K562 (cell line): ENCODE data around the gene BDKRB2. TPM values are rescaled to one million over a fixed set of nuclear protein-coding genes. Genes with fewer than 3 reads are reported as not detected.

Experiments used
- ATAC-seq: fragments of 200-7000 bp; cut with Tn5 transposase; 3 replicates; pipeline ENCODE4 v1.9.1; 2020; ENCODE audit warnings: moderate library complexity
- BruUV-seq: library from RNA; stranded (reverse); fragments of 400-500 nt; replicated peaks from 2 replicates; lab custom pipeline; 2021; lab: Mats Ljungman, UMichigan
- CTCF ChIA-PET: fragments of 300-600 bp; formaldehyde crosslinking; extraction: SDS; loops from one replicate; lab custom pipeline; 2021; ENCODE audit warnings: low intra/inter-chr PET ratio; lab: Yijun Ruan, JAX
- POLR2A ChIA-PET: fragments of 300-600, 350-650 bp; sonication (Branson Sonifier 250); formaldehyde crosslinking; extraction: SDS; loops from one replicate; lab custom pipeline; 2021; ENCODE audit warnings: antibody characterized with exemption, inconsistent platforms; lab: Yijun Ruan, JAX
- DNase-seq, 4 experiments: peaks; one replicate each; pipeline versions ENCODE4 v3.0.0 to v3.0.0-alpha.2; 2011 to 2018; ENCODE audit warnings: low spot score in 3 of 4, mixed read lengths in 3 of 4; ENCODE audit errors: extremely low read depth in 1 of 4
- FAIRE-seq: peaks from 2 replicates; lab custom pipeline; 2011; peaks lifted over from hg19 to GRCh38; lab: Jason Lieb, UNC
- H2AFZ ChIP-seq: 2 replicates; pipeline ENCODE4 v1.6.0; 2011; ENCODE audit warnings: low read depth, low read length, control low read depth, inconsistent platforms
- H3K27ac ChIP-seq: fragments of 200-600 bp; 3 replicates; pipeline ENCODE4 v1.8.0; 2011; ENCODE audit warnings: low read depth, mild to moderate bottlenecking, control low read depth, inconsistent platforms, low read length, moderate library complexity, mixed read lengths; ENCODE audit errors: extremely low read depth
- H3K27me3 ChIP-seq, 2 experiments: fragments of 300-600 bp in 1 of 2; 2 replicates in 1 of 2; 3 replicates in 1 of 2; pipeline versions ENCODE4 v1.6.0 to v1.8.0; 2011; ENCODE audit warnings: inconsistent platforms in 2 of 2, low read length in 2 of 2, mild to moderate bottlenecking in 1 of 2, mixed read lengths in 1 of 2, moderate library complexity in 1 of 2; ENCODE audit not compliant: control insufficient read depth in 2 of 2, insufficient read depth in 2 of 2
- H3K36me3 ChIP-seq: fragments of 300-600 bp; 3 replicates; pipeline ENCODE4 v1.8.0; 2011; ENCODE audit warnings: mild to moderate bottlenecking, low read length, inconsistent platforms; ENCODE audit not compliant: control insufficient read depth, insufficient read depth
- H3K4me1 ChIP-seq, 2 experiments: fragments of 200-600 bp in 1 of 2; replicated peaks in 1 of 2; 2 replicates in 1 of 2; 3 replicates in 1 of 2; pipeline versions ENCODE4 v1.5.1 to v1.8.0; 2011; ENCODE audit warnings: inconsistent platforms in 2 of 2, low read length in 2 of 2, mild to moderate bottlenecking in 1 of 2, mixed read lengths in 1 of 2, moderate library complexity in 1 of 2; ENCODE audit not compliant: control insufficient read depth in 2 of 2, insufficient read depth in 2 of 2
- H3K4me2 ChIP-seq: 2 replicates; pipeline ENCODE4 v1.6.1; 2011; ENCODE audit warnings: low read length, control low read depth, inconsistent platforms, mixed read lengths; ENCODE audit not compliant: insufficient read depth
- H3K4me3 ChIP-seq: fragments of 200-600 bp; sonication (generic), shearing (Covaris generic); 2 replicates; pipeline ENCODE4 v1.5.1; 2016; ENCODE audit warnings: control low read depth, inconsistent platforms
- H3K79me2 ChIP-seq: fragments of 200-600 bp; 3 replicates; pipeline ENCODE4 v1.8.0; 2011; ENCODE audit warnings: low read length, inconsistent platforms; ENCODE audit not compliant: control insufficient read depth, insufficient read depth
- H3K9ac ChIP-seq, 2 experiments: 2 replicates each; pipeline versions ENCODE4 v1.6.0 to v1.6.1; 2011; ENCODE audit warnings: low read depth in 2 of 2, low read length in 2 of 2, control low read depth in 1 of 2, inconsistent platforms in 1 of 2, mild to moderate bottlenecking in 1 of 2, mixed read lengths in 1 of 2; ENCODE audit not compliant: insufficient read depth in 1 of 2
- H3K9me1 ChIP-seq: one replicate; pipeline ENCODE4 v1.6.0; 2011; ENCODE audit warnings: inconsistent platforms, mild to moderate bottlenecking, low read length, moderate library complexity; ENCODE audit not compliant: control insufficient read depth, insufficient read depth
- H3K9me3 ChIP-seq: replicated peaks from 2 replicates; pipeline ENCODE4 v1.5.1; 2011; ENCODE audit warnings: low read depth, low read length, inconsistent platforms; ENCODE audit not compliant: control insufficient read depth, insufficient read depth
- H4K20me1 ChIP-seq: replicated peaks from 2 replicates; pipeline ENCODE4 v1.6.1; 2011; ENCODE audit warnings: low read length, inconsistent platforms, mixed read lengths; ENCODE audit not compliant: control insufficient read depth, insufficient read depth
- CBX1 ChIP-seq: sonication (generic); IDR thresholded peaks from 2 replicates; pipeline ENCODE4 v1.6.1; 2016; ENCODE audit warnings: antibody characterized with exemption, low read depth, mild to moderate bottlenecking
- CHD2 ChIP-seq: IDR thresholded peaks from 2 replicates; pipeline ENCODE4 v1.6.1; 2011; ENCODE audit warnings: low read depth, low read length
- FOSL1 ChIP-seq: fragments of 200-800 bp; sonication (Bioruptor generic); conservative IDR thresholded peaks from 2 replicates; pipeline ENCODE4 v1.6.1; 2016; ENCODE audit warnings: missing genetic modification characterization, missing compliant biosample characterization
- PTBP1 ChIP-seq: fragments of 200-400 bp; formaldehyde crosslinking; IDR thresholded peaks from 2 replicates; pipeline ENCODE4 v1.6.1; 2017; ENCODE audit warnings: low read depth, low read length
- RB1 ChIP-seq: fragments of 450-650 bp; IDR thresholded peaks from 2 replicates; pipeline ENCODE4 v1.6.1; 2017; ENCODE audit warnings: low read depth, mild to moderate bottlenecking
- SMAD2 ChIP-seq: fragments of 150-350 bp; IDR thresholded peaks from 2 replicates; pipeline ENCODE4 v1.6.1; 2014; ENCODE audit warnings: low read depth, mild to moderate bottlenecking, low read length
- TCF7 ChIP-seq: sonication (generic); IDR thresholded peaks from 2 replicates; pipeline ENCODE4 v1.6.1; 2016; ENCODE audit warnings: antibody characterized with exemption, borderline replicate concordance
- ZNF197 ChIP-seq: fragments of 200-800 bp; sonication (Bioruptor generic); IDR thresholded peaks from 2 replicates; pipeline ENCODE4 v1.6.1; 2016; ENCODE audit warnings: low read depth, missing genetic modification characterization, missing compliant biosample characterization
- ZNF212 ChIP-seq: fragments of 450-650 bp; formaldehyde crosslinking; IDR thresholded peaks from 2 replicates; pipeline ENCODE4 v1.4.0; 2020; ENCODE audit warnings: mild to moderate bottlenecking
- ZNF384 ChIP-seq: IDR thresholded peaks from 2 replicates; pipeline ENCODE4 v1.6.1; 2012; ENCODE audit warnings: low read depth, low read length, improper control_type of control experiment
- ZNF778 ChIP-seq: fragments of 450-650 bp; formaldehyde crosslinking; IDR thresholded peaks from 2 replicates; pipeline ENCODE4 v1.4.0; 2020; ENCODE audit warnings: mild to moderate bottlenecking, moderate library complexity
- WGBS: fragments of 100-300 bp; shearing (Covaris generic); methylation state at CpG from one replicate; pipeline ENCODE4 v1.1.6; 2016; ENCODE audit warnings: low coverage, mixed read lengths; ENCODE audit not compliant: insufficient coverage; ENCODE audit errors: missing lambda C conversion rate; 5-methylcytosine and 5-hydroxymethylcytosine counted together
- in situ Hi-C: fragments of 300-500 bp; cut with MboI; formaldehyde crosslinking; loops from 4 replicates; pipeline ENCODE4 v1.15.0; 2018; ENCODE audit warnings: inconsistent platforms, mixed read lengths
- intact Hi-C: fragments of 100-400 bp; cut with micrococcal nuclease; formaldehyde crosslinking; loops from 2 replicates; pipeline ENCODE4 v1.14.2; 2022
- polyA plus RNA-seq, 8 experiments: library from polyadenylated mRNA; depleted of rRNA in 4 of 8; stranded (reverse) in 5 of 8; unstranded in 3 of 8; fragments of >200 nt; fragmentation: Nextera tagmentation in 2 of 8; fragmentation: Illumina TruSeq in 1 of 8; extraction: Ambion mirVana in 2 of 8; extraction: Trizol in 1 of 8; gene quantifications; 2 replicates each; pipeline versions ENCODE4 v1.2.1 to v1.2.3, GENCODE V29; 2011 to 2014; ENCODE audit warnings: inconsistent platforms in 1 of 8, missing spikeins in 1 of 8
- total RNA-seq, 7 experiments: library from RNA; depleted of rRNA in 6 of 7; stranded (reverse); fragments of >200 nt in 6 of 7; fragmentation: Illumina TruSeq in 2 of 7; extraction: Trizol in 2 of 7; gene quantifications; 2 replicates each; pipeline versions ENCODE4 v1.2.1 to v1.2.3, GENCODE V29; 2011 to 2021; ENCODE audit warnings: low replicate concordance in 1 of 7
- TF ChIP-seq, protein P1 (sequence below): IDR thresholded peaks from 2 replicates; pipeline ENCODE4 v1.6.1; 2011; ENCODE audit not compliant: insufficient read length; ENCODE audit errors: extremely low read depth
- TF ChIP-seq, protein P2 (sequence below): sonication (generic); formaldehyde crosslinking; IDR thresholded peaks from 2 replicates; pipeline ENCODE4 v1.8.1; 2023; ENCODE audit warnings: mild to moderate bottlenecking, missing genetic modification reagents

The BDKRB2 gene
- total and polyA plus RNA-seq, 9 of the 15 experiments (the other 6 are each of a cell fraction or from before 2014, with no cell fraction given): 0.02 TPM; not detected in 8

DNA sequence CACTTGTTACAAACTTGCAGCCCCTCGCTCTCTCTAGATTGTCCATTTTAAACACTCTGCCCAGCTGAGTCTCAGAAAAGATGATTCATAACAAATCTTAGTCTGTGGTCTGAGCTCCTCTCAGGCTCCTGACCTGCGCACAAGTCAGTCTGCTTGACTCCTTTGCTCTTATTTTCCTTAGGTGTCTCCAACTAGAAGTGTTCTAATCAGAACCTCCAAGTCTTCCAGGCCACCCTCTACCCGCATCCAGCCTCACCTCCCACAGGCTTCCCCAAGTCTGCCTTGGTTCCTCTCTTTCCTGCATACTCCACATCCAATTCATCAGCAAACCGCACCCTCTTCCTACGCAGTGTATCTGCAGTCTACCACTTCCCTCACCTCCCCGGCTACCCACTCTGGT lies 42.4 kb upstream of the BDKRB2 start:
- no peak for TF ChIP-seq RB1
- TF ChIP-seq CBX1: no peak
- TF ChIP-seq FOSL1: no peak
- no peak for TF ChIP-seq ZNF212 (CRISPR knock-in tag)
- TF ChIP-seq SMAD2: no peak
- no peak for TF ChIP-seq ZNF778 (CRISPR knock-in tag)
- TF ChIP-seq ZNF384: no peak
- TF ChIP-seq, protein P1, sequence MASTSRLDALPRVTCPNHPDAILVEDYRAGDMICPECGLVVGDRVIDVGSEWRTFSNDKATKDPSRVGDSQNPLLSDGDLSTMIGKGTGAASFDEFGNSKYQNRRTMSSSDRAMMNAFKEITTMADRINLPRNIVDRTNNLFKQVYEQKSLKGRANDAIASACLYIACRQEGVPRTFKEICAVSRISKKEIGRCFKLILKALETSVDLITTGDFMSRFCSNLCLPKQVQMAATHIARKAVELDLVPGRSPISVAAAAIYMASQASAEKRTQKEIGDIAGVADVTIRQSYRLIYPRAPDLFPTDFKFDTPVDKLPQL: no peak
- no peak for TF ChIP-seq ZNF197 (CRISPR knock-in tag)
- TF ChIP-seq PTBP1: no peak
- TF ChIP-seq CHD2: no peak
- TF ChIP-seq, protein P2, sequence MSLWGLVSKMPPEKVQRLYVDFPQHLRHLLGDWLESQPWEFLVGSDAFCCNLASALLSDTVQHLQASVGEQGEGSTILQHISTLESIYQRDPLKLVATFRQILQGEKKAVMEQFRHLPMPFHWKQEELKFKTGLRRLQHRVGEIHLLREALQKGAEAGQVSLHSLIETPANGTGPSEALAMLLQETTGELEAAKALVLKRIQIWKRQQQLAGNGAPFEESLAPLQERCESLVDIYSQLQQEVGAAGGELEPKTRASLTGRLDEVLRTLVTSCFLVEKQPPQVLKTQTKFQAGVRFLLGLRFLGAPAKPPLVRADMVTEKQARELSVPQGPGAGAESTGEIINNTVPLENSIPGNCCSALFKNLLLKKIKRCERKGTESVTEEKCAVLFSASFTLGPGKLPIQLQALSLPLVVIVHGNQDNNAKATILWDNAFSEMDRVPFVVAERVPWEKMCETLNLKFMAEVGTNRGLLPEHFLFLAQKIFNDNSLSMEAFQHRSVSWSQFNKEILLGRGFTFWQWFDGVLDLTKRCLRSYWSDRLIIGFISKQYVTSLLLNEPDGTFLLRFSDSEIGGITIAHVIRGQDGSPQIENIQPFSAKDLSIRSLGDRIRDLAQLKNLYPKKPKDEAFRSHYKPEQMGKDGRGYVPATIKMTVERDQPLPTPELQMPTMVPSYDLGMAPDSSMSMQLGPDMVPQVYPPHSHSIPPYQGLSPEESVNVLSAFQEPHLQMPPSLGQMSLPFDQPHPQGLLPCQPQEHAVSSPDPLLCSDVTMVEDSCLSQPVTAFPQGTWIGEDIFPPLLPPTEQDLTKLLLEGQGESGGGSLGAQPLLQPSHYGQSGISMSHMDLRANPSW (CRISPR knock-in tag): no peak
- no peak for TF ChIP-seq TCF7
- no peak overlapping the region for H2AFZ ChIP-seq
- ATAC-seq (no peak), FAIRE-seq (no peak), DNase-seq (no peak)
- in situ Hi-C loops (no loop called here), intact Hi-C loops (no loop called here)
- H3K4me2 ChIP-seq: no peak overlapping the region
- H3K9ac ChIP-seq: no peak overlapping the region
- no peaks in the 10 kb centered on the region for H3K79me2 ChIP-seq
- no peaks in the 10 kb centered on the region for H3K4me1 ChIP-seq
- CTCF ChIA-PET: no interaction called here
- H3K36me3 ChIP-seq: no peaks in the 10 kb centered on the region
- H3K9me1 ChIP-seq: no peaks in the 10 kb centered on the region
- no peaks in the 10 kb centered on the region for H4K20me1 ChIP-seq
- no peaks in the 10 kb centered on the region for H3K9me3 ChIP-seq
- H3K4me3 ChIP-seq: no peak overlapping the region
- no peak overlapping the region for H3K27ac ChIP-seq
- 0% methylated on average over 6 of the region's 6 CpGs for WGBS
- POLR2A ChIA-PET: interaction anchor here (0.6 to 1.1 kb wide), 2 partner anchors 14 to 929 kb away, joined by 3 read pairs; no protein-coding TSS in a partner anchor
- no TSS peak for BruUV-seq
- H3K27me3 ChIP-seq: peaks cover 0 to 8% of the 10 kb centered on the region in 2 experiments; a peak in 1 of 5 replicates
